HG02884 (cell line): ENCODE measurements around the gene CEP162.
"Not testable (repeated sequence)": the region's sequence is repeated elsewhere in the genome, so short reads cannot be mapped to it uniquely, and the experiment has no call there.

Source experiments
- ATAC-seq: cut with Tn5 transposase; IDR thresholded peaks from one replicate; pipeline ENCODE4 v1.9.1; 2021; ENCODE audit warnings: mild to moderate bottlenecking, moderate library complexity; ENCODE audit not compliant: unreplicated experiment

The CEP162 gene

GRCh38 chr6:84151669-84152068, 75.8 kb downstream of the CEP162 start:
- ATAC-seq, result no peak

DNA sequence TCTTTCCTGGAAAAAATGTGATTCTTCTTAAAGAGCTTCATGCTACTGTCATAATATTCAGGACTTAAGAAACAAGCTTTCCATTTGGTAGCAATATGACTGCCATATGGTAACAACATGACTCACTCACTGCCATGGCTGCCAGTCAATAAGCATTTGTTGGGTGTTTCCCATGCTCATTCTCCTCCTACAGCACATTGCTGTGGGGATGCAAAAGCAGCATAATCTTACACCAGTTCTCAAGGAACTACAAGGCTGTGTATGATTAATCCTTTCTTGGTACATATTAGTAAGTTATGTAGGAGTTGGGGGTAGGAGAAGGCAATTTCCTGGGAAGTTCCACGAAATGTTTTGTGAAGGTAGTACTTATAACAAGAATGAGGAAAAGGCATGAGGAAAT, 76.7 kb downstream of the CEP162 start:
- peak; percentile 78 for ATAC-seq

GRCh38 chr6:84141521-84141920, 85.9 kb downstream of the CEP162 start:
- no peak for ATAC-seq

GRCh38 chr6:84139311-84139710, 88.1 kb downstream of the CEP162 start:
- ATAC-seq, result no peak

DNA sequence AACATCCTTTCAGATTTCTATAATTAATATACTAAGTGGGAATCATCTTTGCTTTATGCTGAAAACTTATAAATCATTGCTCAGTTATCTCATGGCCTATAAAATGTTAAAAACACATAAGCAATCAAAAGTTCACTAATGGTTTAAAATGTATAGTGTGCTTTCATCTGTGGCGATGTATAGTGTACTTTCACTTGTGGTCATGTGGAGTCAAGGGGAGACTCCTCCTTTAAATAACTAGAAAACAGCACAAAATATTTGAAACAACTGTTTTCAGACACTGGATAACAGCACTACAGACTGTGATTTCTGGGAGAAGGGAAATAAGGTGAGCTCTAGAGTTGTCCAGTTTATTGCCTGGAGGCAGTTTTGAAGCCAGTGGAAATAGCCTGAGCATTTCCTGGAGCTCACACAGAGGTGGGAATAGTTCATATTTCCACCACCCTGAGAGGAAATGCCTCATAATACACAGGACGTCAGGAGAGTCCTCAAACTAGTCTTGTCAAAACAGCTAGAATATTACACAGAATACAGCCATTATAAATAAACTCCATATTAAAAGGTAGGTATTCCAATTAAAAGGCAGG, 89.4 kb downstream of the CEP162 start:
- no peak for ATAC-seq

- ATAC-seq, result no peak
Measured at GRCh38 chr6:84137051-84137375, 90.4 kb downstream of the CEP162 start.

- no peak for ATAC-seq
Measured at GRCh38 chr6:84136364-84137050, 90.9 kb downstream of the CEP162 start.

GRCh38 chr6:84135291-84135690, 92.2 kb downstream of the CEP162 start:
- no peak for ATAC-seq

DNA sequence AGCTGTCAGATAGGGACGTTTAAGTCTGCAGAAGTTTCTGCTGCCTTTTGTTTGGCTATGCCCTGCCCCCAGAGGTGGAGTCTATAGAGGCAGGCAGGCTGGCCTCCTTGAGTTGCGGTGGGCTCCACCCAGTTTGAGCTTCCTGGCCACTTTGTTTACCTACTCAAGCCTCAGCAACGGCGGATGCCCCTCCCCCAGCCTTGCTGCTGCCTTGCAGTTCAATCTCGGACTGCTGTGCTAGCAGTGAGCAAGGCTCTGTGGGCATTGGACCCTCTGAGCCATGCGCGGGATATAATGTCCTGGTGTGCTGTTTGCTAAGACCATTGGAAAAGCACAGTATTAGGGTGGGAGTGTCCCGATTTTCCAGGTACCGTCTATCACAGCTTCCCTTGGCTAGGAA, 94.1 kb downstream of the CEP162 start:
- ATAC-seq, result not testable (repeated sequence)

DNA sequence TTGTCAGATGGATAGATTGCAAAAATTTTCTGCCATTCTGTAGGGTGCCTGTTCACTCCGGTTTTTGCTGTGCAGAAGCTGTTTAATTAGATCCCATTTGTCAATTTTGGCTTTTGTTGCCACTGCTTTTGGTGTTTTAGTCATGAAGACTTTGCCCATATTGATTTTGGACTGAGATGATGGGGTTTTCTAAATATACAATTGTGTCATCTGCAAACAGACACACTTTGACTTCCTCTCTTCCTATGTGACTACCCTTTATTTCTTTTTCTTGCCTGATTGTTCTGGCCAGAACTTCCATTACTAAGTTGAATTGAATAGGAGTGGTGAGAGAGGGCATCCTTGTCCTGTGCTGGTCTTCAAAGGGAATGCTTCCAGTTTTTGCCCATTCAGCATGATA, 97.9 kb downstream of the CEP162 start:
- not testable (repeated sequence) for ATAC-seq

DNA sequence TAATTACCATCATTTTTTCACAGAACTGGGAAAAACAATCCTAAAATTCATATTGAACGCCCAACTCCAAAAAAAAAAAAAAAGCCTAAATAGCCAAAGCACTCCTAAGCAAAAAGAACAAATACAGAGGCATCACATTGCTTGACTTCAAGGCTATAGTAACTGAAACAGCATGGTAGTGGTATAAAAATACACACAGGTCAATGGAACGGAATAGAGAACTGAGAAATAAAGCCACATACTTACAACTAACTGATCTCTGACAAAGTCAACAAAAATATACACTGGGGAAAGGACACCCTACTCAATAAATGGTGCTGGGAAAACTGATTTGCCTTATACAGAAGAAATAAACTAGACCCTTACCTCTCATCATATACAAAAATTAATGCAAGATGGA, 104.3 kb downstream of the CEP162 start:
- peak; percentile 74 for ATAC-seq

GRCh38 chr6:84119277-84119676, 108.2 kb downstream of the CEP162 start:
- no peak for ATAC-seq

- ATAC-seq, result no peak
Measured at GRCh38 chr6:84118191-84118590, 109.3 kb downstream of the CEP162 start.

- ATAC-seq, result not testable (repeated sequence)
Measured at GRCh38 chr6:84114933-84115594, 112.4 kb downstream of the CEP162 start.

DNA sequence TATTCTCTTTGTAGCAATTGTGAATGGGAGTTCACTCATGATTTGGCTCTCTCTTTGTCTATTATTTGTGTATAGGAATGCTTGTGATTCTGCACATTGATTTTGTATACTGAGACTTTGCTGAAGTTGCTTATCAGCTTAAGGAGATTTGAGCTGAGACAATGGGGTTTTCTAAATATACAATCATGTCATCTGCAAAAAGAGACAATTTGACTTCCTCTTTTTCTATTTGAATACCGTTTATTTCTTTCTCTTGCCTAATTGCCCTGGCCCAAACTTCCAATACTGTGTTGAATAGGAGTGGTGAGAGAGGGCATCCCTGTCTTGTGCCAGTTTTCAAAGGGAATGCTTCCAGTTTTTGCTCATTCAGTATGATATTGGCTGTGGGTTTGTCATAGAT, 116.1 kb downstream of the CEP162 start:
- not testable (repeated sequence) for ATAC-seq

GRCh38 chr6:84107495-84107894, 119.9 kb downstream of the CEP162 start:
- ATAC-seq, result no peak

GRCh38 chr6:84105215-84105924, 122.1 kb downstream of the CEP162 start:
- not testable (repeated sequence) for ATAC-seq

DNA sequence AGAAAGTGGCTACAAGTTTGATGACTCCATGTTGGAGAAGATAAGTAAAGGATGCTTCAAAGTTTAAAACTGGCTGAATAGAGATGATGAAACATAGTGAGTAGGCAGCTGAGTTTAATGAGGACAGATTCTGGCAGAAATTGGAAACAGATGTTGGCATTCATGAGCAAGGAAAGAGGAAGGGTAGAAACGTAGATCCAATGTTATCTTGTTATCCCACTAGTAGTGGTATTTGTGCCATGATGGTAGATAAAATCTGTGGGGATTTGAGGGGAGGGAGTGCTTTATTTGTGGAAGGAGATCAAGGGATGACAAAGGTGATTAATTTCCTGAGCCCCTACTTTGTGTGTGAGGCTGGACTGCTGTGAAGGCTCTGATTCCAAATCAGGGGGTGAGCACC, 124.4 kb downstream of the CEP162 start:
- ATAC-seq, result no peak

DNA sequence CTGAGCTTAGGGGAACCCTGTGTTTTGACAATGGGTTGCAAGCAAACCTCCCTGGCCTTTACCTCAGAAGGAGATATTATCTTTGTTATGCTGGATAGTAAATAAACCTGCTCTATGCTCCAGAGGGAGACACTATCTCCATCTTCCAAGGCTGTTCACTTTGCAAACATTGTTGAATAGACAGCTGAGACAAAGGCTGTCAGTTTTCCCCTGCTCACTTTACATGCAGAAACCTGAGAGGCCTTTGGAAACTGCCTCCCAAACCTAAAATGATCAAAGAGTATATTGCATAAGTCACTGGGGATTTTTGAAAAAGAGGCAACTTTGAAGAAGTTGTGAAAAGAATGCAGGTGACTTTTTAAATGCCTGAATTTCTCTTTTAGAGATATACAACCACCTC, 132.3 kb downstream of the CEP162 start:
- ATAC-seq, result no peak

DNA sequence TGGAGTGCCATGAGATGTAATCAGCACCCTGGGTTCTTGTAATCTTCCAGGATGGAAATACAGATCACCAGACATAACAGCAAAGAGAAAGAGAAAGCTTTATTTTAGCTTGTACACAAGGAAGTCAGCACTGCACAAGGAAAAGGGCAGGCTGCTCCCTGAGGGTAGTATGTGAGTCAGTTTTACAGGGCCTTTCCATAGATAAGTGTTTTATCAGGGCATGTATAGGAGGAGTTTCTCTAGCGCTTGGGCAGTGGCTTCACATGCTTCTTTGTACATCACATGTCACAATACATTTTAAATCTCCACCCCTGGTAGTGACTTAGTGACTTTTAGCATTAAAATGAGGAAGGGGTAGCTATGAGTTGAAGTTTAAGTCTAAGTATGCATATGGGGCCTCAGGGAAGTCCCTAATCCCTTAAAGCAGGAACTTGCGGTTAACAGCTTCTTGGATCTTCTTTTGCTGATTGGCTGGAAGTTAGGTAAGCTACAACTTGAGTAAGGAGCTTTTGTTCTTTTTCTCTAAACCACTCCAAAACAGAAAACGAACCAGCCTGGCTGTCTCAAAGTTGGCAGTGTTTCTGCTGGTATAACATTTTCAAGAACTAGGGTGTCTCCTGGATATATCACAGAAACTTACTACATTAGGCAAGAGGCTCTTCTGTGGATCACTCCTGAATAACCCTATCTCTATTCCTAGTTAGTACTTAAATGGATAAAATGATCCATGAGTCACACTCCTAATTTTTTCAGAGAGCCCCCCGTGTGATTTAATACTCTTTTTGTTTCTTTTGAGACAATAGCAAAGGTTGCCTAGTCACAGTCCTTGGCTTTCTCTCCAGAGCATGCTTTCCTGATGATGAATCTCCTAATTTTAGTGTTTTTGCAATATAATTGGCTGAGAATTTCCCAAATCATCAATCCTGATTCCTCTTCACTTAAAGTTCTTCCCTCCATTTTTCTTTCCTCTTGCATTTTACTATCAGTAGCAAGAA, 133.7 kb downstream of the CEP162 start:
- no peak for ATAC-seq

- no peak for ATAC-seq
Measured at GRCh38 chr6:84089552-84089951, 137.9 kb downstream of the CEP162 start.
